ENCODE measurements around the gene MIX23. TPM values are rescaled to one million over a fixed set of nuclear protein-coding genes. Genes with fewer than 3 reads are reported as not detected.
A peak's percentile ranks its signal among the peaks of the same experiment; 100 is the strongest.

The MIX23 gene
- total and polyA plus RNA-seq, 4 donors, result 14.0 to 19.6 (median 16.8) TPM

- H3K27ac ChIP-seq (ENCODE audit: low read depth in 1 of 2, low read length in 2 of 2), result no peak within 1 kb of the TSS
- no peak for TF ChIP-seq YY1 (IDR thresholded peaks at IDR 0.05)
- TF ChIP-seq ATF3 (IDR thresholded peaks at IDR 0.05), result peak; percentile 59
- no peaks in the 10 kb centered on the region for H3K36me3 ChIP-seq (ENCODE audit: control insufficient read depth in 4 of 4, insufficient read depth in 3 of 4, low read depth in 1 of 4, low read length in 3 of 4)
- no peaks in the 10 kb centered on the region for H3K27me3 ChIP-seq (ENCODE audit: control insufficient read depth in 4 of 4, insufficient read depth in 4 of 4, low read length in 3 of 4)
- no peaks in the 10 kb centered on the region for H3K4me1 ChIP-seq (ENCODE audit: control insufficient read depth in 4 of 4, insufficient read depth in 4 of 4, low read length in 3 of 4)
- peak within 1 kb of the TSS in 1 of 3 donors; percentile 3 for H3K4me3 ChIP-seq (ENCODE audit: low read depth in 1 of 3, low read length in 3 of 3)
- no peak within 1 kb of the TSS for H3K9ac ChIP-seq (ENCODE audit: low read depth in 1 of 2, low read length in 2 of 2)
- peaks cover 0 to 3% (median 0%) of the 10 kb centered on the region in 4 donors for H3K9me3 ChIP-seq (ENCODE audit: control insufficient read depth in 4 of 4, low read length in 3 of 4)
- WGBS, result 54% methylated on average over 6 of the region's 6 CpGs
- no peak for DNase-seq (ENCODE audit: low spot score)
Observed at GRCh38 chr3:122324871-122325323, 58.1 kb downstream of the MIX23 start, which contains the start of gene CSTA. Gene CSTA, plus strand, starts transcription at chr3:122325248. Its CDS starts 45 bp downstream, at chr3:122325293.

DNA sequence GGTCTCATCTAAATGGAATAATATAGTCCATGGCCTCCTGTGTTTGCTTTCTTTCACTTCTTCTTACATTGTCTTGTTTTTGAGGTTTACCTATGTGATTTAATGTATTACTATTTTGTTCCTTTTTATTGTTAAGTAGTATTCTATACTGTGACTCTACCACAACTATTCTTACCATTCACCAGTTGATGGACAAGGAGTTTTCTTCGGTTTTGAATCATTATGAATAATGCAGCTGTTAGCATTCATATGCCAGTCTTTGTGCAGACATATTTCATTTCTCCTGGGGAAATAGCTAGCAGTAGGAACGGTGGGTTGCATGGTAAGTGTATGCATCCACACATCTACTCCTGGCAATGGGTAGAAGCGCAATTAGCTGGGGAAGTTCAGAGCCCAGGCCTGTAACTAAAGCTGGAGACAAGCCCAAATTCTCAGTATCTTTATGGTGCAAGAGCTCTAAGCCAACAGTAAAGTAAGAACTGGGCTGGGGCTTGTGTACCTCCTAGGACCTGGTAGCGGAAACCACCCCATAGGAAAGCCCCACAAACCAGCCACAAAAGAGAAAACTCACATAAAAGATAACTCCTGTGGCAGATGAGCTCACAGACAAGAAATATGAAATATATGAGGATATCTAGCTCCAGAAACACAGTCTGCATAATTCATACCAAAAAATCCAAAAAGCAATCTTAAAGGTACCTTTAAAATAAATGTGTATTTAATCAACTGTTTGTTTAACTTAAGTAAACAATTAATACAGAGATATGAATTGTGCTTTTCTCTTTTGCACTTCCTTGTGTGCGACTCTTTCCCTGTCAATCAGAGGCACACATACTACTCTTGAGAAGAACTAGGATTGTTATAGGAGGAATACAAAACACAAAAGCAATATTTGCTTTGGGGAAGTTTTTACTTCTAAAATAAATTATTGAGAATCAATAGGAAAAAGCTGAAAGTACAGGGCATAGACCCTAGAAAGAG is 60.6 kb downstream of the MIX23 start:
- DNase-seq (ENCODE audit: low spot score), result no peak
- no peak overlapping the region for H3K27ac ChIP-seq (ENCODE audit: low read depth in 1 of 2, low read length in 2 of 2)
- WGBS, result 86% methylated on average over 5 of the region's 5 CpGs
- peaks cover 0 to 7% (median 0%) of the 10 kb centered on the region in 4 donors for H3K9me3 ChIP-seq (ENCODE audit: control insufficient read depth in 4 of 4, low read length in 3 of 4)
- no peak for TF ChIP-seq MAX (IDR thresholded peaks at IDR 0.05)
- no peak for TF ChIP-seq HNF4A (conservative IDR thresholded peaks at IDR 0.05)
- no peak for TF ChIP-seq RAD21 (IDR thresholded peaks at IDR 0.05)
- no peak for TF ChIP-seq YY1 (IDR thresholded peaks at IDR 0.05)
- TF ChIP-seq FOXA2 (IDR thresholded peaks at IDR 0.05), result no peak
- no peak for TF ChIP-seq ATF3 (IDR thresholded peaks at IDR 0.05)
- TF ChIP-seq EGR1 (IDR thresholded peaks at IDR 0.05; ENCODE audit: low read depth in 2 of 2), result no peak
- no peak for TF ChIP-seq NR2F2 (IDR thresholded peaks at IDR 0.05)
- TF ChIP-seq REST (IDR thresholded peaks at IDR 0.05), result no peak
- TF ChIP-seq GABPA (IDR thresholded peaks at IDR 0.05 in 1 of 2, conservative IDR thresholded peaks at IDR 0.05 in 1 of 2), result no peak
- no peak for TF ChIP-seq FOXA1 (IDR thresholded peaks at IDR 0.05)
- TF ChIP-seq RXRA (IDR thresholded peaks at IDR 0.05), result no peak
- TF ChIP-seq SP1 (IDR thresholded peaks at IDR 0.05), result no peak
- no peak for TF ChIP-seq HNF4G (IDR thresholded peaks at IDR 0.05)
- TF ChIP-seq JUND (IDR thresholded peaks at IDR 0.05), result no peak
- TF ChIP-seq, protein P1, sequence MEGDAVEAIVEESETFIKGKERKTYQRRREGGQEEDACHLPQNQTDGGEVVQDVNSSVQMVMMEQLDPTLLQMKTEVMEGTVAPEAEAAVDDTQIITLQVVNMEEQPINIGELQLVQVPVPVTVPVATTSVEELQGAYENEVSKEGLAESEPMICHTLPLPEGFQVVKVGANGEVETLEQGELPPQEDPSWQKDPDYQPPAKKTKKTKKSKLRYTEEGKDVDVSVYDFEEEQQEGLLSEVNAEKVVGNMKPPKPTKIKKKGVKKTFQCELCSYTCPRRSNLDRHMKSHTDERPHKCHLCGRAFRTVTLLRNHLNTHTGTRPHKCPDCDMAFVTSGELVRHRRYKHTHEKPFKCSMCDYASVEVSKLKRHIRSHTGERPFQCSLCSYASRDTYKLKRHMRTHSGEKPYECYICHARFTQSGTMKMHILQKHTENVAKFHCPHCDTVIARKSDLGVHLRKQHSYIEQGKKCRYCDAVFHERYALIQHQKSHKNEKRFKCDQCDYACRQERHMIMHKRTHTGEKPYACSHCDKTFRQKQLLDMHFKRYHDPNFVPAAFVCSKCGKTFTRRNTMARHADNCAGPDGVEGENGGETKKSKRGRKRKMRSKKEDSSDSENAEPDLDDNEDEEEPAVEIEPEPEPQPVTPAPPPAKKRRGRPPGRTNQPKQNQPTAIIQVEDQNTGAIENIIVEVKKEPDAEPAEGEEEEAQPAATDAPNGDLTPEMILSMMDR (IDR thresholded peaks at IDR 0.05; ENCODE audit: low read depth, low read length, missing input control), result no peak
- TF ChIP-seq TAF1 (conservative IDR thresholded peaks at IDR 0.05), result no peak
- TF ChIP-seq ZBTB33 (IDR thresholded peaks at IDR 0.05), result no peak
- H3K9ac ChIP-seq (ENCODE audit: low read depth in 1 of 2, low read length in 2 of 2), result no peak overlapping the region
- no peaks in the 10 kb centered on the region for H3K27me3 ChIP-seq (ENCODE audit: control insufficient read depth in 4 of 4, insufficient read depth in 4 of 4, low read length in 3 of 4)
- H3K4me3 ChIP-seq (ENCODE audit: low read depth in 1 of 3, low read length in 3 of 3), result no peak overlapping the region
- no peaks in the 10 kb centered on the region for H3K36me3 ChIP-seq (ENCODE audit: control insufficient read depth in 4 of 4, insufficient read depth in 3 of 4, low read depth in 1 of 4, low read length in 3 of 4)
- H3K4me1 ChIP-seq (ENCODE audit: control insufficient read depth in 4 of 4, insufficient read depth in 4 of 4, low read length in 3 of 4), result no peaks in the 10 kb centered on the region
